ENCODE measurements around the gene SCAF4.
"Not testable (repeated sequence)": the region's sequence is repeated elsewhere in the genome, so short reads cannot be mapped to it uniquely, and the experiment has no call there.

Gene SCAF4

DNA sequence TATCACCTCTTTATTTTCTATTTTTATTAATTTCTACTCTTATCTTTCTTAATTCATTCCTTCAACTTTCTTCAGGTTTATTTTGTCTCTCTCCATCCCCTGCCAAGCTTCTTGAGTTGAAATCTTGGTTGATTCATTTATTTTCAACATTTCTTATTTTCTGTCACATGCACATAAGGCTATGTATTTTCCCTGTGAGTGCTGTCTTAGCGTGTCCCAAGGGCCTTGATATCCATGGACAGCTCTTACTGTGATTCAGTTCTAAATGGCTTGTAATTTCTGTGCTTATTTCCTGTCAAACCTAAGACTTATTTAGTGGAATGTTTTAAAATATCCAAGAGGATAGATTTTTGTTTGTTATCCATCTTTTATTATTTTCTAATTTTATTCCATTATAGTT lies 36.8 kb upstream of the SCAF4 start:
- H3K27ac ChIP-seq, result no peak overlapping the region
- TF ChIP-seq, protein P1, sequence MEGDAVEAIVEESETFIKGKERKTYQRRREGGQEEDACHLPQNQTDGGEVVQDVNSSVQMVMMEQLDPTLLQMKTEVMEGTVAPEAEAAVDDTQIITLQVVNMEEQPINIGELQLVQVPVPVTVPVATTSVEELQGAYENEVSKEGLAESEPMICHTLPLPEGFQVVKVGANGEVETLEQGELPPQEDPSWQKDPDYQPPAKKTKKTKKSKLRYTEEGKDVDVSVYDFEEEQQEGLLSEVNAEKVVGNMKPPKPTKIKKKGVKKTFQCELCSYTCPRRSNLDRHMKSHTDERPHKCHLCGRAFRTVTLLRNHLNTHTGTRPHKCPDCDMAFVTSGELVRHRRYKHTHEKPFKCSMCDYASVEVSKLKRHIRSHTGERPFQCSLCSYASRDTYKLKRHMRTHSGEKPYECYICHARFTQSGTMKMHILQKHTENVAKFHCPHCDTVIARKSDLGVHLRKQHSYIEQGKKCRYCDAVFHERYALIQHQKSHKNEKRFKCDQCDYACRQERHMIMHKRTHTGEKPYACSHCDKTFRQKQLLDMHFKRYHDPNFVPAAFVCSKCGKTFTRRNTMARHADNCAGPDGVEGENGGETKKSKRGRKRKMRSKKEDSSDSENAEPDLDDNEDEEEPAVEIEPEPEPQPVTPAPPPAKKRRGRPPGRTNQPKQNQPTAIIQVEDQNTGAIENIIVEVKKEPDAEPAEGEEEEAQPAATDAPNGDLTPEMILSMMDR (conservative IDR thresholded peaks at IDR 0.05), result no peak
- no peak for TF ChIP-seq ZFX (IDR thresholded peaks at IDR 0.05)

DNA sequence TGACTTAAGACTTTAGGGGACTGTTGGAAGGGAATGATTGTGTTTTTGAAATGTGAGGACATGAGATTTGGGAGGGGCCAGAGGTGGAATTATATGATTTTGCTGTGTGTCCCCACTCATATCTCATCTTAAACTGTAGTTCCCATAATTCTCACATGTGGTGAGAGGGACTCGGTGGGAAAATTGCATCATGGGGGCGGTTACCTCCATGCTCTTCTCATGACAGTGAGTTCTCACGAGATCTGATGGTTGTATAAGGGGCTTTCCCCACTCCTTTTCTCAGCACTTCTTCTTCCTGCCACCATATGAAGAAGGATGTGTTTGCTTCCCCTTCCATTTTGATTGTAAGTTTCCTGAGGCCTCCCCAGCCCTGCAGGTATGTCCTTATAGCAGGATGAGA lies 35.0 kb upstream of the SCAF4 start:
- TF ChIP-seq, protein P1 (conservative IDR thresholded peaks at IDR 0.05), result no peak
- TF ChIP-seq ZFX (IDR thresholded peaks at IDR 0.05), result no peak
- no peak overlapping the region for H3K27ac ChIP-seq

DNA sequence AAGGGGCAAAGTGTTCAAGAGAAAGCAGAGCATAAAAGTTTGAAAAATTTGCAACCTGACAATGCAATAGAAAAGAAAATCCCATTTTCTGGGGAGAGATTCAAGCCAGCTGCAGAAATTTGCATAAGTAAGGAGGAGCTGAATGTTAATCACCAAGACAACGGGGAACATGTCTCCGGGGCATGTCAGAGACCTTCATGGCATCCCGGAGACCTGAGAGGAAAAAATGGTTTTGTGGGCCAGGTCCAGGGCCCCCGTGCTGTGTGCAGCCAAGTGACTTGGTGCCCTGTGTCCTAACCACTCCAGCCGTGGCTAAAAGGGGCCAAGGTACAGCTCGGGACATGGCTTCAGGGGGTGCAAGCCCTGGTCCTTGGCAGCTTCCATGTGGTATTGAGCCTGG lies 33.9 kb upstream of the SCAF4 start:
- not testable (repeated sequence) for H3K27ac ChIP-seq

DNA sequence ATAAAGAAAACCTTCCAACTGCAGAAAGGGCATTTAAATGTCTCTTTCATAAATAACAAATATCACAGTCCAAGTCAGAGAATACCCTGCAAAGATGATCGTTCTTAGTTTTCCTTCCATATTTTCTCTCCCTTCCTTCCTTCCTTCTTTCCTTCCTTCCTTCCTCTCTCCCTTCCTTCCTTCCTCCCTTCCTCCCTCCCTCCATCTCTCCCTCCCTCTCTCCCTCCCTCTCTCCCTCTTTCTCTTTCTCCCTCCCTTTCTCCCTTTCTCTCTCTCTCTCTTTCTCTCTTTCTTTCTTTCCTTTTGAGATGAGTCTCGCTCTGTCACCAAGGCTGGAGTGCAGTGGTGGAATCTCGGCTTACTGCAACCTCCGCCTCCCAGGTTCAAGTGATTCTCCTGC lies 29.0 kb upstream of the SCAF4 start:
- H3K27ac ChIP-seq, result no peak overlapping the region
- TF ChIP-seq ZFX (IDR thresholded peaks at IDR 0.05), result no peak

DNA sequence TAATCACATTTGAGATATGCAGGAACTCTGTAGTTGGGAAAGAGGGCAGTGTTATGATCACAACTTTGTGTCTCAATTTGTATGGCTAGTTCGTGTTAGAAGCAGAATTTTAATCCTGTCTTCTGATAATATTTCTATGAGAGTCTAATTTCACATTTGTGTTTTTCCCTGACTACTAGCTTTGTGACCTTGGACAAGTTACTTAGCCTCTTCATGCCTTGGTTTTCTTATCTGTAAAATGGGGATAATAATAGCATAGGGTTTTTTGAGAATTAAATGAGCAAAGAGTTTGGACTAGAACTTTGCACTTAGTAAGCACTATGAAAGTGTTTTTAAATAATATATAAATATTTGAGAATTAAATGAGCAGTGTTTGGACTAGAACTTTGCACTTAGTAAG lies 24.9 kb upstream of the SCAF4 start:
- TF ChIP-seq, protein P1 (conservative IDR thresholded peaks at IDR 0.05), result no peak
- no peak for TF ChIP-seq ZFX (IDR thresholded peaks at IDR 0.05)
- H3K27ac ChIP-seq, result no peak overlapping the region

DNA sequence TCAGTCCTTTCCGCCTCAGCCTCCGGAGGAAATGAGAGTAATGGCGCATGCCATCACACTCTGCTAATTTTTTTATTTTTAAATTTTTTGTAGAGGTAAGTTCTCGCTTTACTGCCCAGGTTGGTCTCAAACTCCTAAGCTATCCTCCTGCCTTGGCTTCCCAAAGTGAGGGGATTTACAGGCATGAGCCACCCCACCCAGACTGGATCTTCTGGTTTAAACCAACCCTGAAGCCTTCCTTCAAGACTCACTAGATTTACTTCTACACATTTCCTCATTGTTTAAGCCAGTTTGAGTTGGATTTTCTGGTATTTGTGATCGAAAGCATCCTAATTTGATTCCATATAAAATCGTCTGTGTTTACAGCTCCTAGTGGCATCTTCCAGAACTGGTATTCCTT lies 23.1 kb upstream of the SCAF4 start:
- no peak for TF ChIP-seq ZFX (IDR thresholded peaks at IDR 0.05)
- TF ChIP-seq, protein P1 (conservative IDR thresholded peaks at IDR 0.05), result no peak
- H3K27ac ChIP-seq, result no peak overlapping the region

DNA sequence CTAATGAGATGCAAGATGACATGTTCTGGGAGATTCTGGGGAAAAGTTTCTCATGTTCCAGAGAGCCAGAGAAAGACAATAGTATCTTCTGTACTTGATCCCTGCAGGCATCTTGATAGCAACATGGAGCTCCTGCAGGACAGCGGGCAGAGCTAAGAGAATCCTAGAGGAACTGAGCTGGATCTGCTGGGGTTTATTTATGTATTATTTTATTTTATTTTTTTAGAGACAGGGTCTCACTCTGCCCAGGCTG lies 22.7 kb upstream of the SCAF4 start:
- no peak overlapping the region for H3K27ac ChIP-seq
- TF ChIP-seq, protein P1 (conservative IDR thresholded peaks at IDR 0.05), result no peak
- no peak for TF ChIP-seq ZFX (IDR thresholded peaks at IDR 0.05)

DNA sequence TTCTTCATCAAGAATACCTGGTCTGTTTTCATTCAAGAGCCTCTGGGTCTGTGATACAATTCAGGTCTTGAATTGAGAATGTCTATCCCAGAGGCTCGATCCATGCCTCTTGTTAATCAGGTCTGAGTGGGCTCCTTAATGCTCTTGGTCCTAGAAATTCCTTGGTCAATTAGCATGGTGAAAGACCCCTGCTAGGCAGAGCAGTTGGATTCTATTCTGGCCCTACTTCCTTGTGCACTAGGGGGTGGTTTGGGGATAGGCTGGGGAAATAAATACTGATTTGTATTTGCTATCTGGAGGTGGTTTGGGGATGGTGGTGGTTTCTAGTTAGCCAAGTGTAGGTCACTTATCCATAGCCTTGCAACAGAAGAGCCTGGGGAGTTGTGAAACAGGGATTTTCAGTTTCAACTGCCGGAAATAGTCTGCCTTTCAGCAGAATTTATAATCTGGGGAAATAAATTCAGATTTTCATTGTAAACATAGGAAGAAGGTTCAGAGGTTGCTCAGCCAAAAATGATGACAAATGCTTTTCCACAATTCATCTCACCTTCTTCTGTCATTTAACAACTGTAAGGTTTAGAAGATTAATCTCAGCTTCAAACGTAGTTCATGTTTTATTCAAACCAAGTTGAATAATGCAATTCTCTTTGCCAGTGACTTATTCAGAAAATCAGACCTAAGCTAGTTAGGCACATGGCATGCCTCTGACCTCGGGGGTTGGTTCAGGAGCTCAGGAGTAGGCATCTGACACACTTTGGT lies 22.2 kb upstream of the SCAF4 start:
- no peak for TF ChIP-seq ZFX (IDR thresholded peaks at IDR 0.05)
- TF ChIP-seq, protein P1 (conservative IDR thresholded peaks at IDR 0.05), result no peak
- H3K27ac ChIP-seq, result no peak overlapping the region

Data from C4-2B (cell line).